SK-N-SH (cell line): ENCODE results near the gene C3AR1. TPM values are rescaled to one million over a fixed set of nuclear protein-coding genes. Genes with fewer than 3 reads are reported as not detected.
"Not testable (repeated sequence)": the region's sequence is repeated elsewhere in the genome, so short reads cannot be mapped to it uniquely, and the experiment has no call there.

Experiments used
- CTCF ChIA-PET: fragments of 300-600, 350-600 bp; formaldehyde crosslinking; extraction: SDS; loops from one replicate; lab custom pipeline; 2021; lab: Yijun Ruan, JAX
- POLR2A ChIA-PET: fragments of 350-600 bp; sonication (Branson Sonifier 250); formaldehyde crosslinking; extraction: SDS; loops from one replicate; lab custom pipeline; 2020; ENCODE audit warnings: antibody characterized with exemption, inconsistent platforms; lab: Yijun Ruan, JAX
- DNase-seq: peaks from one replicate; pipeline ENCODE4 v3.0.0; 2012
- H2AFZ ChIP-seq: fragments of 200-600 bp; sonication (generic); 2 replicates; pipeline ENCODE4 v1.8.1; 2016; ENCODE audit warnings: antibody characterized with exemption, mild to moderate bottlenecking, low read depth
- H3F3A ChIP-seq: fragments of 200-600 bp; sonication (generic); replicated peaks from 2 replicates; pipeline ENCODE3; 2016; ENCODE audit warnings: antibody characterized with exemption, mild to moderate bottlenecking; ENCODE audit not compliant: insufficient read depth
- H3K27ac ChIP-seq, 2 experiments: fragments of 200-500 bp in 1 of 2; fragments of 200-600 bp in 1 of 2; sonication (Bioruptor generic) in 1 of 2; sonication (generic), shearing (Covaris generic) in 1 of 2; 2 replicates each; pipeline versions ENCODE4 v1.5.1 to v1.6.1; 2014 to 2016; ENCODE audit warnings: low read depth in 2 of 2, inconsistent platforms in 1 of 2, low read length in 1 of 2, mild to moderate bottlenecking in 1 of 2, mixed read lengths in 1 of 2
- H3K27me3 ChIP-seq: fragments of 200-600 bp; sonication (generic), shearing (Covaris generic); 2 replicates; pipeline ENCODE4 v1.6.1; 2016; ENCODE audit warnings: mixed run types; ENCODE audit not compliant: insufficient read depth
- H3K36me3 ChIP-seq, 2 experiments: fragments of 200-500 bp in 1 of 2; fragments of 200-600 bp in 1 of 2; sonication (Bioruptor generic) in 1 of 2; sonication (generic) in 1 of 2; replicated peaks in 1 of 2; 2 replicates each; pipeline versions ENCODE3 to v1.5.1; 2014 to 2016; ENCODE audit warnings: low read length in 1 of 2, mild to moderate bottlenecking in 1 of 2; ENCODE audit not compliant: insufficient read depth in 2 of 2, control insufficient read depth in 1 of 2
- H3K4me1 ChIP-seq, 2 experiments: fragments of 200-500 bp in 1 of 2; fragments of 200-600 bp in 1 of 2; sonication (Bioruptor generic) in 1 of 2; sonication (generic), shearing (Covaris generic) in 1 of 2; 2 replicates each; pipeline versions ENCODE4 v1.5.1 to v1.6.1; 2014 to 2016; ENCODE audit warnings: low read depth in 1 of 2, low read length in 1 of 2, mixed run types in 1 of 2; ENCODE audit not compliant: insufficient read depth in 2 of 2, control insufficient read depth in 1 of 2
- H3K4me2 ChIP-seq: fragments of 200-600 bp; sonication (generic), shearing (Covaris generic); 2 replicates; pipeline ENCODE4 v1.6.1; 2017; ENCODE audit warnings: mixed run types
- H3K4me3 ChIP-seq, 2 experiments: fragments of 200-500 bp in 1 of 2; fragments of 200-600 bp in 1 of 2; sonication (Bioruptor generic) in 1 of 2; sonication (generic), shearing (Covaris generic) in 1 of 2; 2 replicates each; pipeline versions ENCODE4 v1.5.1 to v1.8.1; 2014 to 2016; ENCODE audit warnings: low read depth in 2 of 2, inconsistent platforms in 1 of 2, low read length in 1 of 2, mild to moderate bottlenecking in 1 of 2, mixed read lengths in 1 of 2, moderate library complexity in 1 of 2
- H3K79me2 ChIP-seq: fragments of 200-600 bp; sonication (generic); 2 replicates; pipeline ENCODE4 v1.8.1; 2017; ENCODE audit warnings: mild to moderate bottlenecking; ENCODE audit not compliant: insufficient read depth
- H3K9ac ChIP-seq: fragments of 200-600 bp; sonication (generic); 2 replicates; pipeline ENCODE4 v1.6.1; 2017; ENCODE audit warnings: mixed run types
- H3K9me2 ChIP-seq: fragments of 200-600 bp; sonication (generic); 2 replicates; pipeline ENCODE4 v1.6.1; 2017; ENCODE audit warnings: mixed run types
- H3K9me3 ChIP-seq: fragments of 200-600 bp; sonication (generic); 2 replicates; pipeline ENCODE4 v1.6.1; 2017; ENCODE audit warnings: mixed run types, mild to moderate bottlenecking, moderate library complexity
- H4K20me1 ChIP-seq: fragments of 200-600 bp; sonication (generic); 2 replicates; pipeline ENCODE4 v1.6.1; 2017; ENCODE audit warnings: mild to moderate bottlenecking, mixed run types; ENCODE audit not compliant: insufficient read depth
- EZH2phosphoT487 ChIP-seq: fragments of 200-600 bp; sonication (generic); IDR thresholded peaks from 2 replicates; pipeline ENCODE4 v1.6.1; 2017; ENCODE audit warnings: low read depth, mixed run types, mild to moderate bottlenecking, antibody characterized with exemption, moderate library complexity, borderline replicate concordance
- MEF2A ChIP-seq: IDR thresholded peaks from 2 replicates; pipeline ENCODE4 v1.4.0; 2012; ENCODE audit warnings: low read depth, borderline replicate concordance
- WGBS: methylation state at CpG from one replicate; pipeline ENCODE4 v1.1.6; 2017; ENCODE audit warnings: low lambda C conversion rate; 5-methylcytosine and 5-hydroxymethylcytosine counted together
- polyA plus RNA-seq, 3 experiments: library from polyadenylated mRNA; depleted of rRNA; stranded (reverse); fragments of >200 nt; gene quantifications; 2 replicates each; pipeline ENCODE4 v1.2.3, GENCODE V29; 2012
- TF ChIP-seq, protein P1 (sequence below): IDR thresholded peaks from 2 replicates; pipeline ENCODE4 v1.6.1; 2012; ENCODE audit warnings: mild to moderate bottlenecking, low read depth, low read length, moderate library complexity
- TF ChIP-seq, protein P2 (sequence below): IDR thresholded peaks from 2 replicates; pipeline ENCODE4 v1.4.0; 2012; ENCODE audit warnings: low read depth, borderline replicate concordance

C3AR1 gene
- polyA plus RNA-seq, 1 of the 3 experiments (the other 2 are of a cell fraction), result 1.4 TPM

DNA sequence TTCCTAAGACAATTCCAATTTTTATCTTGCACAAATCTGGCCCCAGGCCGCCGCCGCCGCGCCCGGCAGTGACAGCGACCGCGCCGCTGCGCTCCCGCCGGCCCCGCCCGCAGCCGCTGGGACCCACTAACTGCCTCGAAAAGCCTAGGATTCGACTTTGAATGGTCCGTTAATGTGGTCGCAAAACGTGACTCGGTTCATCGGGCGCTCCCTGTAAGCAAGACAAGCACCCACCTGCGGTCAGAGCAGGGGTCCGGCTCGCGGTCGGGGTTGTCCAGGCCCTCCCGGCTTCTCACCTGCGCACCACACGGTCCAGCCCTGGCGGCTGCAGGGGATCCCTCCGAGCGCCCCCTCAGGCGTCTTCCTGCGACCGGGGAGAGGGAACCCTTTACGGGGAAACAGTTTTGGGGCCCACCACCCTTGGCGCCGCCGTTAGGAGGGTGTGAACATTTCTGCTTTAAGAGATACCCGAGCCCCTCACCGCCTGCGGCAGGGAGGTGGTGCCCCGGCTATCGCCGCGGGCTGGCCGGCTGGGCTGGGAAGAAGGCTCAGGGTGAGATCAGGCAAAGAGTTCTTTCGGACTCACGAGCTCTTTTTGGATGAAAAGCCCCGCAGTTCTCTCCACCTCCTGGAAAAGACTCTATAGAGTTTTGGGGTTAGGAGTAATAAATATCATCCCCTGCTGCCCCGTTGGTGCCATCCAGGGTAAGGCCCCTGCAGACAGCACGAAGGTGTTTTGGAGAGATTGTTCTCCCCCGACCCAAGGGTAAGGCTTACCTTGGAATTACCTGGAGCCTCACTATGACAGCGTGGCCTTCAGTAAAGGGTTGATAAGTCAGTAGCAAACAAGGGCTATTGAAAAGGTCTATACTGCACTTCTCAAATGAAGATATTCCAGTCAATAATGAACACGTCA lies 47.2 kb downstream of the C3AR1 start:
- Histone ChIP-seq H3K4me2 (peak overlapping the region; percentile 50), H3K36me3 (no peaks in the 10 kb centered on the region), H3K4me3 (peak overlapping the region in 1 of 2 experiments; percentile 7; a peak in 1 of 4 replicates), H3K27ac (no peak overlapping the region), H3K9ac (no peak overlapping the region), H2AFZ (no peak overlapping the region), H3K4me1 (no peaks in the 10 kb centered on the region), H3K79me2 (no peaks in the 10 kb centered on the region), H3K27me3 (peaks cover 51% of the 10 kb centered on the region), H3K9me2 (no peaks in the 10 kb centered on the region), H3F3A (no peaks in the 10 kb centered on the region), H4K20me1 (no peaks in the 10 kb centered on the region), H3K9me3 (no peaks in the 10 kb centered on the region)
- whole genome bisulfite sequencing, result 8% methylated on average over 17 of the region's 58 CpGs
- CTCF ChIA-PET, result no interaction called here
- peak; percentile 33 for DNase-seq
- POLR2A ChIA-PET, result interaction anchor here (0.7 kb wide), 1 partner anchor 8 kb away, joined by 3 read pairs; no protein-coding TSS in a partner anchor
- TF ChIP-seq EZH2phosphoT487 (peak; percentile 18; the same call in 1 of the 2 replicates), MEF2A (no peak)

DNA sequence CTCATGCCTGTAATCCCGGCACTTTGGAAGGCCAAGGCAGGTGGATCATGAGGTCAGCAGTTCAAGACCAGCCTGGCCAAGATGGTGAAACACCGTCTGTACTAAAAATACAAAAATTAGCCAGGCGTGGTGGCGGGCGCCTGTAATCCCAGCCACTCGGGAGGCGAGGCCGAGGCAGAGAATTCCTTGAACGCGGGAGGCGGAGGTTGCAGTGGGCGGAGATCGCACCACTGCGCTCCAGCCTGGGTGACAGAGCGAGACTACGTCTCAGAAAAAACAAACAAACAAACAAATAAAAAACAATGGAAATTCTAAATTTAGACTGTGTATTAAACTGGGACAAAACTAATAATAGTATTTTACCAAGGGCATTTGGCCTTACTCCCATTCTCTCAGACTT lies 47.9 kb downstream of the C3AR1 start:
- H3K9ac ChIP-seq, H3F3A ChIP-seq, H2AFZ ChIP-seq, DNase-seq, H3K27ac ChIP-seq, H3K36me3 ChIP-seq, H3K4me2 ChIP-seq, POLR2A ChIA-PET, H3K9me3 ChIP-seq, H3K9me2 ChIP-seq, H3K4me1 ChIP-seq, CTCF ChIA-PET, H3K4me3 ChIP-seq, H3K79me2 ChIP-seq, H4K20me1 ChIP-seq: not testable (repeated sequence)
- 56% methylated on average over 16 of the region's 16 CpGs for WGBS
- peaks cover 51% of the 10 kb centered on the region for H3K27me3 ChIP-seq

DNA sequence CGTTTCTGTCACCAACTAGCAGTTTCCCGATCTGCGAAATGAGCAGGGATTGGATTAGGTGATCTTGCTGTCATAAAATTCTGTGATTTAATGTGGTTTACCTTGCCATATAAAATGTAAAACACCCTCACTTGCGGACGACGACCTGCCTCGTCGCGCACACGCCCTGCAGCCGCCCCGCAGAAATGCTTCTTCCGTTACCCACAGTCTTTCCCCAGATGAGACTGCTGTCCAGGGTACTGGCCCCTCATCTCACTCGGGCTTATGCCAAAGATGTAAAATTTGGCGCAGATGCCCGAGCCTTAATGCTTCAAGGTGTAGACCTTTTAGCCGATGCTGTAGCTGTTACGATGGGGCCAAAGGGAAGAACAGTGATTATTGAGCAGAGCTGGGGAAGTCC lies 51.3 kb downstream of the C3AR1 start:
- no peak overlapping the region for H2AFZ ChIP-seq
- H3K4me3 ChIP-seq, result no peak overlapping the region
- 20% methylated on average over 18 of the region's 18 CpGs for WGBS
- DNase-seq, result no peak
- H3F3A ChIP-seq, result peaks cover 4% of the 10 kb centered on the region
- no peaks in the 10 kb centered on the region for H3K79me2 ChIP-seq
- no peaks in the 10 kb centered on the region for H3K9me3 ChIP-seq
- no peaks in the 10 kb centered on the region for H3K9me2 ChIP-seq
- no peaks in the 10 kb centered on the region for H3K4me1 ChIP-seq
- ChIA-PET CTCF (interaction anchor here (1.5 kb wide), 1 partner anchor 20 kb away, joined by 4 read pairs; no protein-coding TSS in a partner anchor), POLR2A (no interaction called here)
- no peak overlapping the region for H3K27ac ChIP-seq
- H3K36me3 ChIP-seq, result no peaks in the 10 kb centered on the region
- TF ChIP-seq, protein P1, sequence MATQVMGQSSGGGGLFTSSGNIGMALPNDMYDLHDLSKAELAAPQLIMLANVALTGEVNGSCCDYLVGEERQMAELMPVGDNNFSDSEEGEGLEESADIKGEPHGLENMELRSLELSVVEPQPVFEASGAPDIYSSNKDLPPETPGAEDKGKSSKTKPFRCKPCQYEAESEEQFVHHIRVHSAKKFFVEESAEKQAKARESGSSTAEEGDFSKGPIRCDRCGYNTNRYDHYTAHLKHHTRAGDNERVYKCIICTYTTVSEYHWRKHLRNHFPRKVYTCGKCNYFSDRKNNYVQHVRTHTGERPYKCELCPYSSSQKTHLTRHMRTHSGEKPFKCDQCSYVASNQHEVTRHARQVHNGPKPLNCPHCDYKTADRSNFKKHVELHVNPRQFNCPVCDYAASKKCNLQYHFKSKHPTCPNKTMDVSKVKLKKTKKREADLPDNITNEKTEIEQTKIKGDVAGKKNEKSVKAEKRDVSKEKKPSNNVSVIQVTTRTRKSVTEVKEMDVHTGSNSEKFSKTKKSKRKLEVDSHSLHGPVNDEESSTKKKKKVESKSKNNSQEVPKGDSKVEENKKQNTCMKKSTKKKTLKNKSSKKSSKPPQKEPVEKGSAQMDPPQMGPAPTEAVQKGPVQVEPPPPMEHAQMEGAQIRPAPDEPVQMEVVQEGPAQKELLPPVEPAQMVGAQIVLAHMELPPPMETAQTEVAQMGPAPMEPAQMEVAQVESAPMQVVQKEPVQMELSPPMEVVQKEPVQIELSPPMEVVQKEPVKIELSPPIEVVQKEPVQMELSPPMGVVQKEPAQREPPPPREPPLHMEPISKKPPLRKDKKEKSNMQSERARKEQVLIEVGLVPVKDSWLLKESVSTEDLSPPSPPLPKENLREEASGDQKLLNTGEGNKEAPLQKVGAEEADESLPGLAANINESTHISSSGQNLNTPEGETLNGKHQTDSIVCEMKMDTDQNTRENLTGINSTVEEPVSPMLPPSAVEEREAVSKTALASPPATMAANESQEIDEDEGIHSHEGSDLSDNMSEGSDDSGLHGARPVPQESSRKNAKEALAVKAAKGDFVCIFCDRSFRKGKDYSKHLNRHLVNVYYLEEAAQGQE, result peak; percentile 97
- TF ChIP-seq, protein P2, sequence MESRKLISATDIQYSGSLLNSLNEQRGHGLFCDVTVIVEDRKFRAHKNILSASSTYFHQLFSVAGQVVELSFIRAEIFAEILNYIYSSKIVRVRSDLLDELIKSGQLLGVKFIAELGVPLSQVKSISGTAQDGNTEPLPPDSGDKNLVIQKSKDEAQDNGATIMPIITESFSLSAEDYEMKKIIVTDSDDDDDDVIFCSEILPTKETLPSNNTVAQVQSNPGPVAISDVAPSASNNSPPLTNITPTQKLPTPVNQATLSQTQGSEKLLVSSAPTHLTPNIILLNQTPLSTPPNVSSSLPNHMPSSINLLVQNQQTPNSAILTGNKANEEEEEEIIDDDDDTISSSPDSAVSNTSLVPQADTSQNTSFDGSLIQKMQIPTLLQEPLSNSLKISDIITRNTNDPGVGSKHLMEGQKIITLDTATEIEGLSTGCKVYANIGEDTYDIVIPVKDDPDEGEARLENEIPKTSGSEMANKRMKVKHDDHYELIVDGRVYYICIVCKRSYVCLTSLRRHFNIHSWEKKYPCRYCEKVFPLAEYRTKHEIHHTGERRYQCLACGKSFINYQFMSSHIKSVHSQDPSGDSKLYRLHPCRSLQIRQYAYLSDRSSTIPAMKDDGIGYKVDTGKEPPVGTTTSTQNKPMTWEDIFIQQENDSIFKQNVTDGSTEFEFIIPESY, result no peak
- peaks cover 46% of the 10 kb centered on the region for H3K27me3 ChIP-seq
- peak overlapping the region; percentile 60; the same call in 1 of the 2 replicates for H3K4me2 ChIP-seq
- no peaks in the 10 kb centered on the region for H4K20me1 ChIP-seq
- no peak overlapping the region for H3K9ac ChIP-seq
